HG03457 (cell line): ENCODE results near the gene USP44.

ENCODE experiments used
- ATAC-seq: cut with Tn5 transposase; IDR thresholded peaks from one replicate; pipeline ENCODE4 v1.9.1; 2021; ENCODE audit warnings: moderate number of reproducible peaks; ENCODE audit not compliant: unreplicated experiment

Gene USP44

DNA sequence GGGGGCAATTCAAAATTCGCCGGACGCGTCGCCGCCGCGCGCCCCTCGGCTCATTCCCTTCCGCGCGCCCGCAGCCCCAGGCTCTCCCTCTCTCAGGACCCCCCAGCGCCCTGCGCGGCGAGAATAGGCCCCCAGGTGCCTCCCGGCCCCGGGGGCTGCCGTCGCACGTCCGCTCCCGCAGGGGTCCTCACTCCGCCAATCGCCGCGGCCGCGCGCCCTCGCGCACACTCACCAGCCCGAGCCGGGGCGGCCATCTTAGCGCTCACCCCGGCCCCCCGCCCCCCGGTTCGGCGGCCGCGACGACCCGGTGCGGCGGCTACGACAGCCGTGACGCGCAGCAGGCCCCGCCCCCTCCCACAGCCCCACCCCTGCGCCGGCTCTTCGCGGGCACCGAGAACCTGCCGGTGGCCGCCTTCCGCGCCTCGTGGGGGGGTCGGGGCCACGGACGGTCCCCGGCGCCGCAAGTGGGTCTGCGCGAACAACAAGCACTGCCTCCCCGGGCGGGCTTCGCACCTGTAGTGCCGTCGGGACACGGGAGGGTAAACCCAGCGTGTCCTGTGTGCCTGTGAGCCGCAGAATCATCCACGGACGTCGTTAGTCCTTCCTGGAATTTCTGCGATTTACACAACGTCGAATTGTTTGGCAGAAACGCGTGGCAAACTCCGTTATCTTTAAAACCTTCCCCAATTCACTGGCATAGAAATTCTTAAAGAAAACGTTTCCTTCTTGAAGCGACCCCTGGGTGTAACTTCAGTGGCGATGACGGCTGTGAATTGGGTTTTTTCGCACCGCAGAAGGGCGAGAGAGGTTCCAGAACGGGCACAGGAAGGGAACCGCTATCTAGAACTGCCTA is 2.5 kb downstream of the USP44 start:
- no peak for ATAC-seq

DNA sequence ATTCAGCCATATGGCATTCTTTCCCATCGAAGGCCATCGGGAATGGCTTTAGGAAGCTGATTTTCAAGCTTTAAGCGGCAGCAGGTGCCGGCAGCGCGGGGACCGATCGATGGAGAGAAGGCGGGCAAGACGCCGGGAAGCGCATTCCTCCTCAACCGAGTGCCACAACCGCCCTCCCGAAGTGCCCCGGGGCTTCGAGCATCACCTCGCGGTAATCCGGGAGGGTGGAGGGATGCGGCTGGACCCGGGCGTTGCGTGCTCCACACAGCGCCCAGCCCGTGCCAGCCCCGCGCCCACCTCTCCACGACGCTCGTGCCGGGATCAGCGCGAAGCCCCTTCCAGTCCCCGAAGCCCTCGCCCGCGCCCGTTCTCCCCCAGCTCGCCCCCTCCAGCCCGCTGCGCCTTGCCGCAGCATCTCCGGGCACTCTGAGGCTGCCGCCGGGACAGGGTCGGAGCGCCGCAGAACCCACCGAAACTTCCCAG is 3.2 kb downstream of the USP44 start:
- no peak for ATAC-seq

DNA sequence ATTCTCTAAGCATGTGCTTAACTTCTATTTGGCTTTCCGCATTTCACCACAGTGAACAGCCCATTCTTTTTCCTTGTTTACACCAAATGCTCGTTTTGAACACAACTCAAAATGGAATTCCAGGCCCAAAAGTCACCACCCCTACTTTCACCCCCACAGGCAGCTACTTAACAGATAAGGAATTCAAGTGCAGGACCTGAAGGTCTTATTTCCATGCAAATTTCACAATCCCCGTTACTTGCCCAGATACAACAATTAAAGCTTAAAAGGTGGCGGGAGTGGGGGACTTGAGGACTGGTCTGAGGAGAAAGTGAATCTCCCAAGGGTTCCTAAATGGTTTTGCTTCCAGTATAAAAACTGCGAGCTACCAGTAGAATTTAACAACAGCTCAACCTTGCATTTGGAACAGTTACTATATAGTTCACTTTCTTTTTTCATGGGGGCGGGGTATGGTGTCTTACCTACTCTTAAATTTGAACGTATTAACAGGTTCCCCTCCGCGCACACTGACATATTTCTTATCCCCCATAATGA is 3.7 kb downstream of the USP44 start:
- no peak for ATAC-seq

DNA sequence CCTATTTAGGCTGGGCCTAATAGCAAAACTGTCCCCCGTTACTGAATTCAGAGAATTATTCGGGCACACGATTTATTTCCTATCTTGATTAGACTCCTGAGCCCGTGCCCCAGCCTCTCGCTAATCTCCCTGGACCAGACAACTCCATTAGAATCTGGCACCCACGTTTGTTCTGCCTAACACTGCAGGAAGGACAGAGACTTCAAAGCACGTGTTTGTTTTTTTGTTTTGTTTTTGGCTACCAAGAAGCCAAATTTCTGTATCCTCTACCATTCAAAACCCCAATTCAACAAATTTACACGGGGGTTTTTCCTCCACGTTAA is 4.8 kb downstream of the USP44 start:
- no peak for ATAC-seq

DNA sequence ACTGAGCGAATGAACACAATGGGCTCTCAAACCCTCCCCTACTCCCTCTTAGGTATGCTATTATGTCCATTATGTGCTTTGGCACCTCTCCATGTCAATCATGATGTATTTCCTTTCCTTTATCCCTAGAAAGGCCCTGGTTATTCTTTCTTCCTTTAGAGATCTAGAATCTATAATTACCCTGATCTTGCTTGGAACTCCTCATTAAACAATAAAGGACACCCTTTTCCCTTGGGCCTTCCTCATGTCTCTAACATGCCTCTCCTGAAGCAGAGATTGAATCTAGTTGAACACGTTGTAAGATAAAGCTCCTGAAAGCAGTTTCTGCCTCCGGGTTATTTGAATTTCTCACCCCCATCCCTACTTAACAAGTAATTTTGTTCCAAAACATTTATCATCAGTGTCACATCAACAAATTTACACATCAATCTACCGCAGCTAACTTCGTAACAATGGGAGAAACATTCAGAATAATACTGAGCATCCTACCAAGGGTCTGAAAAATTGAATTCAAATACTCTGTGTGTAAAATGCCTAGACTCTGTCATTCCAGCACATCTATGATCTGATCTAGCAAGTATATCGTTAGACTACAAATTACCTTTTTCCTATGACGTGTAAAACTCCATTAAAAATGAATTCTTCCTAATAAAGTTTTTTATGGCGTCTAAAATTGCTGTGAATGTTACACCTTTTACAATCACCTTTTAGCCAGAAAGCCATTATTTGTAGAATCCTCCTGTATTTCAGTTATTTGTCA is 5.4 kb downstream of the USP44 start:
- no peak for ATAC-seq

DNA sequence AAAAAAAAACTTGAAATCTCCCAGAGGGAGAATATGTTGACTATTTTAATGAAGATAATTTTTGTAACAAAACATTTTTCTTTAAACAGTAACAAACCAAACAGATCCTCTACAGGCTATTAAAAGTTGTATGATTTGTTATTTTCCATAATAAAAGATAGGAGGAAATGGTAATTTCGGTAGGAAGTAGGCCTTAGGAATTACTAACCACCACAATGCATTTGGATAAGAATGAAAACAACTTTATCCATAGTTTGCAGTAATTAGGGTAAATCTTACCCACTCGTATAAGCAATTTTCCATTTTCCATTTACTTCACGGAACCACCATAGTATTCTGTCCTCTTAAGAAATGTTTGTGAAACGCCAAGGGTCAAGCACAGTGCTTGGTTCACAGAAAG is 6.0 kb downstream of the USP44 start:
- ATAC-seq: no peak

DNA sequence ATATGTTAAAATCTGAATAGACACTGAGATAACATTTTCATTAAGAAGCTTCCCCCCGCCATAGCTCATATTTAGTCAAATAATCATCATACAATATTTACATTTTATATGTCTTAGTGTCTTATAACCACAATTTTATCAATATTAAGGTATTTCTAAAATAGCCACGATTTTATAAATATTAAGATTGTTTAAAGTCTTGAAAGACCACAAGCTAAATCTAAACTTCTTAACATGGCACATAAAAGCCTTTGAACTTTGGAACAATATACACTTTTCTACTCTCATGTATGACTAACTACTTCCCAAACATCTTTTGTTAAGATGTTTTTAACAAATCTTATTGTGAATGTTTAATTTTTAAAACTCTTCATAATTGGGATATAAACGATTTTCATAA is 6.5 kb downstream of the USP44 start:
- no peak for ATAC-seq

DNA sequence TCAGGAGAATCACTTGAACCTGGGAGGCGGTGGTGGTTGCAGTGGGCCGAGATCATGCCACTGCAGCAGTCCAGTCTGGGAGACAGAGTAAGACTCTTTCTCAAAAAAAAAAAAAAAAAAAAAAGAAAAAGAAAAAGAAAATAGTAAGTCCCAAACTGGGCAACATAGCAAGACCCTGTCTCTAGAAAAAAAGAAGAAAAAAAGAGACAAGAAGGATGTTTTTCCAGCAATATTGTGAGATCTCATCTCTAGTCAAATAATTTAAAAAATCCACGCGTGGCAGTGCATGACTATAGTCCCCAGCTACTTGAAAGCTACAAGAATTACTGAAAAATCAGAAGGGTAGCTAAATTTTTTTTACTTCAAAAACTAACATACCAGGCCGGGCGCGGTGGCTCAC is 8.0 kb downstream of the USP44 start:
- no peak for ATAC-seq

DNA sequence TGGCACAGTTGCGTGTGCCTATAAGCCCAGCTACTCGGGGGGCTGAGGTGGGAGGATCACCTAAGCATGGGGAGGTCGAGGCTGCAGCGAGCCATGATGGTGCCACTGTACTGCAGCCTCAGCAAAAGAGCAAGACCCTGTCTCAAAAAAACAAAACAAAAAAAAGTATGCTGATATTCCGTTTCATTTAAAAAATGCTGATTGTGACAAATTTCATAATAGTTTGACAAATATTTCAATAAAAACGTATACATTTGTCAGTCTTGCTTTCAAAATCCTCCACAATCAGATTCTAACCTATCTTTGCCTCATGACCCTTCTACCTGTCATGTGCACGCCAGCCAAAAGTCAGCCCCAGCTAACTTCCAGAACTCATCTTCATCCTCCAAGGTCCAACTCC is 9.8 kb downstream of the USP44 start:
- ATAC-seq: no peak

- no peak for ATAC-seq
These were observed 12.6 kb downstream of the USP44 start for GRCh38 chr12:95538656-95539055.

- ATAC-seq: no peak
These were observed 13.3 kb downstream of the USP44 start for GRCh38 chr12:95538006-95538405.

- no peak for ATAC-seq
These were observed 17.3 kb downstream of the USP44 start for GRCh38 chr12:95533985-95534384.

- ATAC-seq: no peak
These were observed 18.4 kb downstream of the USP44 start for GRCh38 chr12:95532851-95533250.

GRCh38 chr12:95529693-95530225 is 21.5 kb downstream of the USP44 start:
- no peak for ATAC-seq

DNA sequence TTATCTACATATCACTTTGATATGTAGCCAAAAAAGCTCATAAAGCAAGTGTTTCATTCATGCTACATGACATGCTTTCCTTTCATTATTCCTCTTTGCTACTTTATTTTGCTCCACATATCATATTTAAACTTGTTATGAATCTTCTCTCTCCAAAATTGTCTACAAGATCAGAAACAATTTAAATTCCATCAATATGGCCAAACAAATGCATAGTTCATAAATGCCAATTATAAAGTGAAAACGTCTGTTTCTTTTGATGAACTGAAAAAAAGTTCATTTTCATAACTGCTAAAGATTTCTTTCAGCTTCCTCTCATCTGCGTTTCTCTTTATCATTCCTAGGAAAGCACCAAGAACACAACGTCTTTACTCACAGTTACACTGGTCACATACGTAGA is 22.8 kb downstream of the USP44 start:
- no peak for ATAC-seq

DNA sequence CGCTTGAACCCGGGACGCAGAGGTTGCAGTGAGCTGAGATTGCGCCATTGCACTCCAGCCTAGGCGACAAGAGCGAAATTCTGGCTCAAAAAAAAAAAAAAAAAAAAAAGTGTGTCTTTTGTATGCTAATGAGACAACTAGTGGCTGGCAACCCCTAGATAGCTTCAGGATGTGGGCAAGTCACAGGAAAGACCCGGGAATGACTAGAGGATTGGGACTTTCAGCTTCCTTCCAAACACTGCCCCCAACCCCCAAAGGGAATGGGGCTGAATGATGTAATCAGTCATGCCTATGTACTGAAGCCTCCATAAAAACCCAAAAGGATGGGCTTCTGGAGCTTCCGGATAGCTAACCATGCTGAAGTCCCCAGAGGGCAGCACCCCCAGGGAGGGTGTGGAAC is 28.6 kb downstream of the USP44 start:
- no peak for ATAC-seq

DNA sequence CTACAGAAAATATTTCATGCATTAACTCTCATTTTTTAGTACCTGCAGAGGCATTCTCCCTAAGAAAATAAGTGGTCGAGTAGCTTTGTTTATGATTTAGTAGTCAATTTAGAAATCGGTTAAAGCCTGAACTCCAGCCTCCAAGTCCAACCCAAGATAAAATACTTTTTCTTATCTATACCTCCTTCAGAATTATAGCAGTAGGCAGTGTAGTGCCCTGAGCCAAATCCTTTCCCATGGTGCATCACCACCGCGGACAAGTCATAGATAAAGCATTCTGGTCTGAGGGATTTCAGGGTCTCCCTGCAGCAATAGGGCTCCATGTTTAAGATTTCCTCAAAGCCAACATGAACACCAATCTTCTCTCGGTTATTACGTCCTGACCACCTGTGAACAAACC is 30.5 kb downstream of the USP44 start:
- no peak for ATAC-seq

DNA sequence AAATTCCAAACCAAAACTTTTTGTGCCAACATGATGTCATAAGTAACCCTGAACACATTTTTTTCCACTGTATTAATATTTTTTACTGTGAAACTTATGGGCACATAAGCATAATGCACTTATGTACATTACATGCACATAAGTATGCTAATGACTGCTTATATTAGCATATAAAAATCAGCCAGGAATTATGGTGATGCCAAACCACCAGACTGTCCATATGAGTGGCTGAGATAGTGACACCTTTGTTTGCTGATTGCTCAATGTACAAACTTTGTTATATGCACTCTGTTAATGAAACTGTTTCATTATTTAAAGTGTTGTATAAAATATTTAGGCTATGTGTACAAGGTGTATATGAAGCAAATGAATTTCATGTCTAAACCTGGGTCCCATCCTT is 32.3 kb downstream of the USP44 start:
- no peak for ATAC-seq

DNA sequence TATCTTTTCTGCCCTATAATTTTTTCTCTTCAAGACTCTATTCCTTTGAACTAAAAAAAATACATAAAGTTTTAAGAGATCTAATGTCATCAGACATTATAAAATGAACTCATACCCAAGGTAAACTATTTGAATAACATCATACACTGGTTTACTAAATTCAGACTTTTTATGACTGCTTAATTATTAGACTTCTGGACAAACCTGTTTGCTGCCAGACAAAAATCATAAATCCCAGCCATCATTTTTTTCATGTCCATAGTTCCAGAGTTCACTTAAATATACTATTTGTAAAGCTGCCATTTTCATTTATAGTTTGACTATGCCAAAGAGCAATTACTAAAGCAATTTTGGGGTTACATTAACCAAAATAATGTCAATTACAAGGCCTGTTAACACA is 34.0 kb downstream of the USP44 start:
- ATAC-seq: no peak

DNA sequence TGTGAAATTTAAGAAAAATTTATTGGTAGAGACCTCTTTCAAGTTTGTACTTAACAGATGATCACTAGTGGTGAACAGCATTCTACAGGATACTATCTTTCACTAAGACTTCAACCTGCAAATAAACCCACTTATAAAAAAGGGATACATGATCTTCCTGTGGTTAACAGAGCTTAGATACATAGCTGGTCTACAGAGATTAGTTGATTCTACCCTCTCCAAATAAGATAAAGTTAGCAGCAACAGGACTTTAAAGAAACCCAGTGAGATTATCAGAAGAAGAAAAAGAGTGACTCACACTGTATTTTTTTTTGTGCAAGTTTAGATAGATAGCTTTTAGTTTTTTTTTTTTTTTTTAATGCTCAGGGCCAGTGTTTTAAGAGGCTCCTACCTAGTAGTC is 34.5 kb downstream of the USP44 start:
- no peak for ATAC-seq

GRCh38 chr12:95515197-95515596 is 36.1 kb downstream of the USP44 start:
- ATAC-seq: no peak

- no peak for ATAC-seq
These were observed 37.7 kb downstream of the USP44 start for GRCh38 chr12:95513599-95513998.
